Heart left ventricle (tissue), 16 donors: ENCODE data around the gene RABL6. TPM values are rescaled to one million over a fixed set of nuclear protein-coding genes. Genes with fewer than 3 reads are reported as not detected.
A peak's percentile ranks its signal among the peaks of the same experiment; 100 is the strongest.
"Not testable (repeated sequence)": the region's sequence is repeated elsewhere in the genome, so short reads cannot be mapped to it uniquely, and the experiment has no call there.

ENCODE experiments used
- ATAC-seq, 4 donors: fragments of 200-7000 bp; cut with Tn5 transposase; one replicate each; pipeline ENCODE4 v1.9.1; 2020 to 2022; ENCODE audit warnings: moderate library complexity in 4 of 4, mild to moderate bottlenecking in 3 of 4, moderate number of reproducible peaks in 1 of 4
- DNase-seq, 5 donors: peaks; one replicate each; pipeline ENCODE4 v3.0.0-alpha.2; 2020
- H3K27ac ChIP-seq, 12 donors: fragments of 200-600 bp; sonication (generic) in 4 of 12; one replicate each; pipeline versions ENCODE4 v1.5.0 to v1.8.0; 2016 to 2022; ENCODE audit warnings: mild to moderate bottlenecking in 2 of 12
- H3K27me3 ChIP-seq, 9 donors: fragments of 200-600 bp; sonication (generic) in 2 of 9; one replicate each; pipeline versions ENCODE4 v1.5.1 to v1.8.0; 2016 to 2022; ENCODE audit warnings: mild to moderate bottlenecking in 3 of 9
- H3K36me3 ChIP-seq, 9 donors: fragments of 200-600 bp; sonication (generic) in 2 of 9; one replicate each; pipeline versions ENCODE4 v1.5.0 to v1.8.0; 2018 to 2022; ENCODE audit warnings: mild to moderate bottlenecking in 2 of 9
- H3K4me1 ChIP-seq, 12 donors: fragments of 200-600 bp; sonication (generic) in 4 of 12; one replicate each; pipeline versions ENCODE4 v1.5.0 to v1.8.0; 2016 to 2022; ENCODE audit warnings: mild to moderate bottlenecking in 3 of 12
- H3K4me3 ChIP-seq, 12 donors: fragments of 200-600 bp; sonication (generic) in 4 of 12; one replicate each; pipeline versions ENCODE4 v1.5.0 to v1.8.0; 2017 to 2022; ENCODE audit warnings: mild to moderate bottlenecking in 9 of 12, moderate library complexity in 4 of 12
- H3K9me3 ChIP-seq, 12 donors: fragments of 200-600 bp; sonication (generic) in 4 of 12; one replicate each; pipeline versions ENCODE4 v1.5.0 to v1.8.0; 2016 to 2022; ENCODE audit warnings: mild to moderate bottlenecking in 1 of 12
- CTCF ChIP-seq, 12 donors: fragments of 200-600 bp; sonication (generic) in 4 of 12; IDR thresholded peaks; one replicate each; pipeline versions ENCODE4 v1.5.0 to v1.8.0; 2018 to 2022; ENCODE audit warnings: antibody characterized with exemption in 12 of 12, mild to moderate bottlenecking in 5 of 12
- POLR2A ChIP-seq, 2 donors: fragments of 450-650 bp; IDR thresholded peaks; one replicate each; pipeline ENCODE4 v1.6.1; 2017; ENCODE audit warnings: antibody characterized with exemption in 2 of 2, mild to moderate bottlenecking in 2 of 2, moderate library complexity in 2 of 2
- WGBS, 4 donors: extraction: QIAGEN DNeasy Blood & Tissue Kit in 2 of 4; methylation state at CpG; one replicate each; pipeline versions ENCODE4 v1.1.5 to v1.1.7; 2013 to 2018; 5-methylcytosine and 5-hydroxymethylcytosine counted together
- intact Hi-C, 10 donors: fragments of 100-400 bp; cut with DNase I; formaldehyde crosslinking; loops; one replicate each; pipeline versions ENCODE4 v1.11.1 to v1.14.2; 2022
- polyA plus RNA-seq, 2 donors: library from polyadenylated mRNA; stranded (reverse); fragments of 200-250 nt; gene quantifications; one replicate each; pipeline ENCODE4 v1.2.3, GENCODE V29; 2013
- total RNA-seq, 9 donors: library from RNA; depleted of rRNA in 2 of 9; stranded (reverse); fragments of >200 nt in 2 of 9; fragmentation: NEBNext Ultra II Directional in 3 of 9; extraction: Animal tissue kit (Norgen Biotek cat#: 25700) in 3 of 9; gene quantifications; one replicate each; pipeline versions ENCODE4 v1.1.0 to v1.2.4, GENCODE V29; 2016 to 2023
- donor health status: ischemic (EF 13 %, LVEDD 7.1; RV severe dilation, severe dysfunction).
- donor health status: healthy with polysubstance abuse.
- donor health status: DM: no; HTN: yes; CAD: no.
- donor health status: DM: no; HTN: no; CAD: no.
- donor health status: ischemic (EF 25% LVEDD 6.9; RV normal size, moderate dysfunction).
- donor health status: ischemic (EF 25% LVEDD 5.7; RV mildly dilated, moderate dysfunction).
- donor health status: healthy.
- donor health status: DM: yes; HTN: yes; CAD: no.
- donor health status: ischemic (EF 35%, LVEDD 5.7; RV mildly dilated, moderate dysfunction).
- donor health status: nonischemic (EF 11% LVEDD 7.7; RV severe dilation, severe dysfunction).
- donor health status: DM: yes; HTN: yes; CAD: no.
- donor health status: PGD.
- donor health status: ischemic (EF 29% LVEDD 5.4; RV normal size, mild dysfunction).
- donor health status: nonischemic (EF 23%, LVEDD 6.1; RV moderate dilation, normal function).

The RABL6 gene
- total and polyA plus RNA-seq, 11 donors: 59.4 to 90.8 (median 71.6) TPM

- ATAC-seq: no peak
- H3K36me3 ChIP-seq: peaks cover 0 to 76% (median 43%) of the 10 kb centered on the region in 9 donors
These were observed 27.6 kb downstream of the RABL6 start for GRCh38 chr9:136835162-136835931.

GRCh38 chr9:136835932-136836904, 28.5 kb downstream of the RABL6 start:
- peaks cover 0 to 75% (median 34%) of the 10 kb centered on the region in 9 donors for H3K36me3 ChIP-seq
- intact Hi-C loops: loop anchor here in 1 of 10 donors (5.0 kb wide), 1 partner anchor 34 kb away; no protein-coding TSS in a partner anchor

More at GRCh38 chr9:136835162-136835931, 27.6 kb downstream of the RABL6 start:
- WGBS, 4 donors: 91 to 94% (median 92%) methylated on average over 33 to 36 of the region's 36 CpGs
- no peak for TF ChIP-seq CTCF (IDR thresholded peaks at IDR 0.05)
- no peak for TF ChIP-seq POLR2A (IDR thresholded peaks at IDR 0.05)
- Histone ChIP-seq H3K4me1 (peaks cover 0 to 2% (median 0%) of the 10 kb centered on the region in 12 donors), H3K4me3 (no peak overlapping the region), H3K27me3 (no peaks in the 10 kb centered on the region), H3K9me3 (no peaks in the 10 kb centered on the region), H3K27ac (no peak overlapping the region)
- intact Hi-C loops: loop anchor here in 1 of 10 donors (5.0 kb wide), 1 partner anchor 33 kb away; no protein-coding TSS in a partner anchor
- DNase-seq: peak in 1 of 5 donors; percentile 18

GRCh38 chr9:136837146-136837855, 29.6 kb downstream of the RABL6 start:
- intact Hi-C loops: loop anchor here in 1 of 10 donors (5.0 kb wide), 1 partner anchor 35 kb away; no protein-coding TSS in a partner anchor
- TF ChIP-seq CTCF (IDR thresholded peaks at IDR 0.05): no peak
- TF ChIP-seq POLR2A (IDR thresholded peaks at IDR 0.05): no peak
- ATAC-seq (no peak), DNase-seq (no peak)
- H3K4me1 ChIP-seq: peaks cover 0 to 19% (median 9%) of the 10 kb centered on the region in 12 donors
- 85 to 93% (median 91%) methylated on average over 8 to 27 of the region's 27 CpGs for WGBS, 4 donors
- H3K4me3 ChIP-seq: no peak overlapping the region
- H3K9me3 ChIP-seq: no peaks in the 10 kb centered on the region
- H3K27ac ChIP-seq: no peak overlapping the region
- no peaks in the 10 kb centered on the region for H3K27me3 ChIP-seq
- H3K36me3 ChIP-seq: peaks cover 0 to 66% (median 29%) of the 10 kb centered on the region in 9 donors

More at GRCh38 chr9:136835932-136836904, 28.5 kb downstream of the RABL6 start:
- Histone ChIP-seq H3K9me3 (no peaks in the 10 kb centered on the region), H3K4me1 (peaks cover 0 to 9% (median 0%) of the 10 kb centered on the region in 12 donors), H3K27ac (no peak overlapping the region), H3K4me3 (no peak overlapping the region), H3K27me3 (no peaks in the 10 kb centered on the region)
- 89 to 92% (median 91%) methylated on average over 13 to 21 of the region's 21 CpGs for WGBS, 4 donors
- ATAC-seq (no peak), DNase-seq (peak in 1 of 5 donors; percentile 26)
- TF ChIP-seq CTCF (IDR thresholded peaks at IDR 0.05): no peak
- no peak for TF ChIP-seq POLR2A (IDR thresholded peaks at IDR 0.05)

GRCh38 chr9:136837856-136838277, 30.1 kb downstream of the RABL6 start:
- not testable (repeated sequence) for DNase-seq, H3K27ac ChIP-seq, H3K4me3 ChIP-seq, ATAC-seq, H3K27me3 ChIP-seq, H3K9me3 ChIP-seq
- intact Hi-C loops: loop anchor here in 1 of 10 donors (5.0 kb wide), 1 partner anchor 36 kb away; no protein-coding TSS in a partner anchor
- 91 to 93% (median 92%) methylated on average over 12 to 15 of the region's 15 CpGs for WGBS, 4 donors
- H3K36me3 ChIP-seq: peaks cover 0 to 61% (median 23%) of the 10 kb centered on the region in 9 donors
- peaks cover 0 to 25% (median 13%) of the 10 kb centered on the region in 12 donors for H3K4me1 ChIP-seq
